Activated CD4-positive, alpha-beta T cell treated with anti-CD3 and anti-CD28 coated beads for 48 hours (primary cell): ENCODE data around the gene LGALS4.
"Not testable (repeated sequence)": the region's sequence is repeated elsewhere in the genome, so short reads cannot be mapped to it uniquely, and the experiment has no call there.

Source experiments
- DNase-seq: peaks from one replicate; pipeline ENCODE4 v3.0.0-alpha.2; 2020

LGALS4 gene

DNA sequence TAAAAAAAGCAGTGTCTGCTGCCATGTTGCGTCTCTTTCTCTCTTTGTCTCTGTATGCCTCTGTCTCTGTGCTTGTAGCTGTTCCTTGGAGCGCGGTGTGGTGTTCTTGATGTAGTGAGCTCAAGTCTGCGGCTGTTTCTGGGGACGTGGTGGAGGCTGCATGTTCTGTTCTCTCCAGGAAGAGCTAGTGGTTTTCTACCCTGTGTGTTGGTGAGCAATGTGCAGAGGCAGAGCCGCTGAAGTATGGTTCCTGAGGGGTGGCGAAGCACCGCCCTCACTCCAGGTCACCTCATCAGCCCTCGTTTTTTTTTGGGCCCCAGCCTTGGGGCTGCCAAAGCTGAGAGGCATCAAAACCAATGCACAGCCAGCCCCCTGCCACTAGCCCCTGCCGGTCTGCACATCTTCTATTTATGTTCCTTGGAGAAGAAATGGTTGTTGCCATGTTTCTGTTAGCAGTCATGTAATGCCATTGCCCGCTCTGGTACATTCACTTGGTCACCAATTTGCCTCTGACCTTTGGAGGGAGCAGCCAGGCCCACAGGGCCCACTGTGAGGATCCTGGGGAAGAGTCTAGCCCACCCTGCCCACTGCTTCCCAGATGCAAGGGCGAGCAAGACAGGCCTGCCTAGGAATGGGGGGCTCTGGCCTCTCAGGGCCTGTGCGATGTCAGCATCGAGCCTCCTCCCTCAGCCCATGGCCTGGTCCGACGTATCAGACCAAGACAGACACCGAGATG is 29.9 kb upstream of the LGALS4 start:
- peak; percentile 71 for DNase-seq

DNA sequence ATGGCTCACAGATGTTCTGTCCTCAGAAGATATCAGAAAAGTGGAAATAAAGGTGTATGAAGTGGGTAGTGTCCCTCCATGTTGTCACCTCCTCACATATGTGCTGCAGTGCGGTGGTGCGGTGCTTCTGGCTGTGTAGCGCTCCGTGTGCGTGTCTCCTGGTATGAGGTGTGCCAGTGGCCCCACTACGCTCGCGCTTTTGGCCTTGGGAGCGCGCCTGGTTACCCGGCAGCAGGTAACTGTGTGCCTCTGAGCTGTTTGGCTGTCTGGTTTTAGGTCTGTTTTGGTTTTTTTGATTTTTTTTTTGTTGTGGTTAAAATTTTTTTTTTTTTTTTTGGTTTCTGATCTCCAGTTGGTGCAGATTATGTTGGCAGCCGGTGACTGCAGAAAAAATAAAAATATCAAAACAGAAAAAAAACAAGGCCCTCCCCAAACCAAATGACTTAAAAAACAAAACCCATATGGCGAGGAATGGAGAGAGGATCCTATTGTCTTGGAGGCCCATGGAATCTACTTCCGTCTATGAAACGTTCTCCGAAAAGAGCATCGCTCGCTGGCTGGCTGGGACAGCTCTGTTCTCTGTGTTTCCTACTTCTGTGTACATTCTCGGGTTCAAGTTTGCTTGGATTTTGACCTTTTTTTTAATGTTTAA is 29.2 kb upstream of the LGALS4 start:
- DNase-seq: peak; percentile 44

DNA sequence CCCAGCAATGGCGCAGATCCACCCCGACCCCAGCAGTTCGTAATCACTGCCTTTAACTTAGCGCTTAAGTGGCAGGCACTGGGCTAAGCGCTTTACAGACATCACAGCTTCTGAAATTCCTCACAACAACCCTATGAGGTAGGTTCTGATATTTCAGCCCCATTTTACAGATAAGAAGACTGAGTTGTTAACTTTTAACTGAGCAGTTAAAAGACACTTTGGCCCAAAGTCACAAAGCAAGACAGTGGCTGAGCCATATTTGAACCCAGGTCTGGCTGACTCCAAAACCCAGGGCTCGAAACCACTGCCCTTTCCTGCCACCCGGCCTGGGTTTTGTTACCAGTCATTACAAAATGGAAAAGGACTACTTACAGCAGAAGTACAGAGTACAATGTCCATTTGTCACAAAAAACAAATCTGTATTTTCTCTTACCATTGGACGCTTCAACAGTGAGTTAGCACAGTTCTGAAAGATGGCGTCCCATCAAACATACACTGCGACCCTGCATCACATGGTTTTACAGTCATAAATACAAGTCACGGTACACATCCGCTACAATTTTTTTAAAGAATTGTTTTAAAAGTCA is 28.5 kb upstream of the LGALS4 start:
- no peak for DNase-seq

DNA sequence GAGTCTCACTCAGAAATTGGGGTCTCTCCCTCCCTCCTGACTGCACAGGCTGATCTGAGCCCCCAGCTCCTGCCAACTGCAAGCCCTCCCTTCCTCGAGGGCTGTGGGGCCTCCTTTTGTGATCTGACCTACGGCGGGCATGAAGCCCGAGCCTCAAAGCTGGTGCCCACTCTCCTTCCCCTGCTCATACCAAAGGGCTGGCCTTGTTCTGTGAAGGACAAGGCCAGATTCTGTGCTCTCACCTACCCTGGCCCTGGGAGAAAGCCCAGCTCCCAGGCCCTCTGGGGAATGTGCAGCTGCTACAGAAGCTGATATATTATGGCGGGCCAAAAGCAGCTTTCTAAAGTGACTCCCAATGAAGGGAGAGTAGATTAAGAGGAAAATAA is 27.8 kb upstream of the LGALS4 start:
- no peak for DNase-seq

DNA sequence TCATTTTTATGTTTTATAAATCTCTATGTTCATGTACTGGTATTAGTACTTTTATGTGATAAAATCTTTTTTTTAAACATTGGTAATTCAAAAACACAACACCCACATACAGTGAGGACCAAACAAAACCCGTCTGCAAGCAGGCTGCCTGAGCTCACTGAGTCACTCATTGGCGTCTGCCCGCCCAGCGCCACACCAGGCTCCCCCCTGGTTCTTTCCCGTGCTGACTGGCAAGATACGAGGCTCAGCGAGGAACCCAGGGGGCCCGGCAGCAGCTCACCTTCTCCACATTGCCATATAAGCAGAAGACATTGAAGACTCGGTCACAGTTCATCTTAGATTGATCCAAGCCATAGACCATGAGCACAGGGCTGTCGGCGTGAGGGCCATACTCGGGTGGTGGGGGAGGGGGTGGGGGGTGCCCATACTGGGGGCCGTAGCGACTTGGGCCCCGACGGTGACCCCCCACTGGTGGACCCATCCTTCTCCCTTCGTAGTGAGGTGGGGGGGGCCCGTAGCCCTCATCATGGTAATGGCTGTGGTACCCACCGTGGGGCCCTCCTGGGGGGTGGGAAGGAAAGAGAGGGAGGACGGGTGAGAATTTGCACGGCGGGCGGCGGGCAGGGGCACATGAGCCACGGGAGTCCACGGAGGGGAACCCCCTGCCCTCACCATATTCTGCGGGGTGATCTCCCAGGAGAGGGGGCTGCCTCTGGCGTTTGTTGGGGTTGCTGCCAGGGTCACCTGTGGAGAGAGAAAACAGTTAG is 27.3 kb upstream of the LGALS4 start:
- peak; percentile 47 for DNase-seq

DNA sequence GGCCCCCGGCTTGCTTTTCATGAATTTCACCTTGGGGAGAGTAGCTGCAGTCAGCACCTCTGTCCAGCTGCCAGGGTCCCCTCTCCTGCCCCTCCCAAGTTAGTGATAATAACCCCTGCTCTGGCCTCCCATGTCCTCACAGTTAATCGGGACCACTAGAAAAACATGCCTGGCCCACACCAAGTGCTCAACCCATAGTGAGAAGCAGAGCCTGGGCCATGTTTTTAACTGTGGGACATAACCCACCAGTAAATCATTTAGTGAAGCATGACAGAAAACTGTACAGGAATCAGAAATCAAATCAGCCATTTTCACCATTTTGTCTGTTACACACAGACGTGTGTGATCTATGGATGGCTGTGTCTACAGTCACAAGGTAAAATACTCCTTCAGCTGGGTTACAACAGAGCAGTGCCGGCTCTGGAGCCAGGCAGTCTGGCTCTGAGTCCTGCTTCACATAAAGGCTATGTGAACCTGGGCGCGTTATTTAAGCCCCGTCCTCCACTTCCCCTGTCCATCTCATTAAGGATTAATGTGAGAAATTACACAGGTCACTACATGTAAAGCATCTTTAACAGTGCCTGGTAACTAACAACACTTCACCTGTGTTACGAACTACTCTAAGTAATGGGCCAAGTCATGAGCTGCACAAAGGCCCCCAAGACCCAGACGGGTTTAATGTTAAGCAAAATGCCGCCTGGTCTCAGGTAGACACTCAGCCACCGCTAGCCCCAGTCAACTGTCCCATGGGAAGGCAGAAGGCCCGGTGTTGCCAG is 26.4 kb upstream of the LGALS4 start:
- DNase-seq: no peak

DNA sequence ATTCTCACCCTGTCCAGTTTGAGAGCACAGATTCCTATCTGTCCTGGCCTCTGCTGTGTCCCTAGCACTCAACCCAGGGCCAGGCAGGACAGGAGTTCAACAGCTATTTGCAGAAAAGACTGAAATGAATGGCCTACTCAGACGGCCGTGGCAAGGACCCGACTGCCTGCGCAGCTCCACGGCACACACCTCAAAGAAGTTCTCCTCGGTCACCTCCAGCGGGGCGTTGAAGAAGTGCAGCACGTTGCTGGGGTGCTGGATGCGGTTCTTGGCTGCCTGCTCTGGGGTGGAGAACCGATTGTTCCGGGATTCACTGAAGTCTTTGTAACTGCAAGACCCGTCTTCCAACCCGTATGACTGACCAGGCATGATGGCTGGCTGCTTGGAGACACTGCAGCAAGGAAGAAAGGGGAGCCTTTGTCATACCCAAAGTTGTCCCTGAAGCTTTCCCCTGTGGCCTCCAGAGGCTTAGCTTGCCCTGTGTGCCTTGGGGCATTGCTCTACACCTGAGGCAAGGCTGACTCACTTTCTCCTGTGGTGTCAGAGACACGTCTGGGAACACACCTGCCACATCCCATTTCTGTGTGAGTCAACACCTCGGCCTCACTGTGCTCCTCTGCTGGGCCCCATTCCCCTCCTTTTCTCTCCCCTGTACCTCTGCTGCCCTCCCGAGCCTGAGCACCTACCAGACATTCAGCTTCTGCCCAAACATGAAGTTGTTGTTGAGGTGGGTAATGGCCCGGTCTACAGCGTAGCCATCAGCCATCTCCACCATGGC is 25.7 kb upstream of the LGALS4 start:
- DNase-seq: peak; percentile 80

DNA sequence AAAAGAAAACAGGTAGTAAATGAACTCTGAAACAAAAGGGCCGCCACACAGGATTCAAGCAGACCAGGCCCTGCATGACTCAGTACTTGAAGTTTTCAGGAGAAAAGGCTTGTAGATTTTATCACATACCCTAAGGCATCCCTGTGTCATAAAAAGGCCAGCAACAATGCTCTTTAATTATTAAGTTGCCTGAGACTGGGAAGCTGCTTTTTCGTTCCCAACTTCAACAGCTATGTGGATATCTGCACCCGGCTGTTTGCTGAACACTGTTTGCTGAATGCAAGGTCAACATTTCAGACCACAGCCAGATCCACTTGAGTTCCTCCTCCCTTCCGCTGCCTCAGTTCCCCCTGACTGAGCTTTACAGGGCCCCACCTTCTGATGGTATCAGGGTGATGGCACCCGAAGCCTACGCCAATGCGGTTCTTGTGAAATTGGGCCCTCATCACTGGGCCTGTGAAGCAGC is 24.9 kb upstream of the LGALS4 start:
- DNase-seq: no peak

DNA sequence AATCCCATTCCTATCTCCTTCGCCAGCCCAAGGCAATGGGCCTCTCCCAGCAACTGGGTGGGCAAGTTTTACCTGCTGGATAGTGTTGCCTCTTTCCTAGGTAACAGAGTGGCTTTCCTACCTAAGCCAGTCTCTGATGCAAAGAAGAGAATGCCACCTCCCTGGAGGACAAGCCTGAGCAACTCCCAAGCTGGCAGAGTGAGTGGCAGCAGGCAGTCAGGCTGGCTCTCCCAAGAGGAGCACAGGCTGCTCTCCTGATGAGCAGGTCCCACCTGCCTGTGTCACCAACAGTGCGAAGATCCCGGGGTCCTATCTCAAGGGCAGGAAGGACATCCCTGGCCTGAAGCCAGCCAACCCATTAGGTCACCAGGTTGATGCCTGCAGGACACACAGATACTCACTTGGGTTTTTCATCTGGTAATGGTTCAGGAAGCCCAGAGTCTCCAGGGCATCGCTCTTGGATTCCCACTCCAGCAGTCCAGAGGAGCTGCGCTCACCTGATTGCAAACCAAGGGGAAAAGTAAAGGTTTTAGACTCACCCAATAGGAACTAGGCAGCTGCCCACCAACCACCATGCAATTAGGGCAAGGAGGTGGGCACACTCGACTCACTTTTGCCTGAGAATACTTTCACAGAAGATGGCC is 24.4 kb upstream of the LGALS4 start:
- DNase-seq: no peak

DNA sequence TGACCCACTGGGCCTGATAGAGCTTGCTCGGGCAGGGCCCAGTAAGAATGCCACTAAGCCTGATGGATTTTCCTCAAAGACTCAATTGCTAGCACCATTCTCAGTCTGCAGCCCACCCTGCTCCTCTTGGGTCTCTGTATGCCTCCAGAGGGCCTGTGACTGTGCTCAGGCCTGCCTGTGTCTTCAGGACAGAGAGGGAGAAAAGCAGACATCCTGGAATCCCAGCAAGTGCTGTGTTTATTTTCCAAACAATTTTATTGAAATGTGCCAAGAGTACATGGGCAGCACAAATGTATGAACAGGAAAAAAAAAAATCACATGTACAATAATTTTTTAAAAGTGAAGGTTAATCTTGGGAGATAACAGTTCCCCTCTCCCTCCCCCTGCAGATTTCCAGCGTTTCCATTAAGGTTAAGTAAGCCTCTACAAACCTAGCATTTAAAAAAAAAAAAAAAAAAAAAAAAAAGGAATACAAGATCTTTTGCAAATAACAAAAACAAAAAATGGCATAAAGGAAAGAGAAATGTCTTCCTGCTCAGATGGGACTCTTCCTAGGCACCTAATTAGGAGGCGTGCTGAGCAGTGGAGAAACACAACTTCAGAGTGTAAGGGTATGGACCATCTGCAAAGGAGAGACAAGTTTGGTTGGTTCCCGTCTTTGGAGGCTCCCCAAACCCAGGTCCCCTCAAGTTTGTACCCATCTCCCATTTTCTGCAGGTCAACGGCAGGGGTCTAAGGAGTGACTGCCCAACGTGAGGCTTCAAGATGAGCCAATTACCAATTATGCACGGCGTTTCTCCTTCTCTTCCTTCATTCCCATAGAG is 23.6 kb upstream of the LGALS4 start:
- DNase-seq: no peak

DNA sequence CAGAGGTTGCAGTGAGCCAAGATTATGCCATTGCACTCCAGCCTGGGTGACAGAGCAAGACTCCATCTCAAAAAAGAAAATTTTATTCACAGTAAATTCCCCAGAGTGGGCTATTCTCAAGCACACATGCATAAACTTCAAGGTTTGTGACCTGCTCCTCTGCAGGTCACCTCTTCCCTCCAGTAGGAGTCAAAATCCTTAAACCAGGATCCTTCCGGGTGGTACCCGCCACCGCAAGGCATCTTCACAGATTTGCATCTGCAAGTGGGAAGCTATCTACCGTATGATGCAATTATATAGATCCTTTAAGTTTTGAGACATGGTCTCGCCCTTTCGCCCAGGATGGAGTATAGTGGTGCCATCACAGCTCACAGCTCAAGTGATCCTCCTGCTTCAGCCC is 21.8 kb upstream of the LGALS4 start:
- DNase-seq: no peak

DNA sequence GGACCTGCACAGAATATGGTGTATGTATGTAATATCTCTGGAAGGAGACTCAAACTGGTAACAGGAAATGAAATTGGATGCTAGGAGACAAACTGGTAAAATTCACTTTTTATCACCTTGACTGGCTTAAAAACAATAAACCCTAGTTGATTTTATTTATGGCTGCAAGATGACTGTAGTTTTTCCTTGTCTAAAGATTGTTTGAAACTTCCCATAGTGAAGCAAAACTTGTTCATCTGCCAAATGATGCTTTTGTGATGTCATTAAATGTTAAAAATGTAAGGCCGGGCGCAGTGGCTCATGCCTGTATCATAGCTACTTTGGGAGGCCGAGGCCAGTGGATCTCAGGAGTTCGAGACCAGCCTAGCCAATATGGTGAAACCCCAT is 21.4 kb upstream of the LGALS4 start:
- DNase-seq: no peak

DNA sequence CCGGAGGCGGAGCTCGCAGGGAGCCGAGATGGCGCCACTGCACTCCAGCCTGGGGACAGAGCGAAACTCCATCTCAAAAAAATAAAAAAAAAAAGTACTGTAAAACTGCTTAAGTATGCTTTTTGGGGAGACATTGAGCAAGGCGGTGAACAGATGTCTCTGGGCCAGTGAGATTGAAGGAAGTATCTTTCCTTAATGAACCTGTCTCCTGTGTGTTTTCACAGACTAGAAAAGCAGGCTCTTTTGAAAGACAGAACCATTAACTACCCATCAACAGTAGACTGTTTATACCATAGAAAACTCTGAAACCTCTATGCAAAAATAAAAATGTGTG is 20.3 kb upstream of the LGALS4 start:
- DNase-seq: no peak

DNA sequence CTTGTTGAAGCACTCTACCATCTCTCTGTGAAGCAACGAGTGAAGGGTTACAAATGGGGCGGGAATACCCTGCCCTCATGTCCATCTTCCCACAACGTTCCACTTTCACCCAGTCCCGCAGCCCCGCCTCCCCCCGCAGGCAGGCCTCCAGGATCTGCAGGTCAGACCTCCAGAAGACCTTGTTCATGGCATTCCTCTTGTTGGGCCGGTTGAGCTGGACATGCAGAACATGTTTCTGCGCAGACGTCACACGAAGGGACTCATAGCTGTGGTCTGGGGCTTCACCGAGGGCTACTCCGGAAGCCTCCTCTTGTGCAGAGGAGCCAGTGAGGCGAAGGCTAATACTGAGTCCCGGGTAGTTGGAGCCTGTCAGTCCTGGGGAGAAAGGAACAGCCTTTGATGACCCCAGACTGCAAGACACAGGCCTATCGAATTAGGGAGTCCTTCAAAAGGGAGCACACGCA is 18.4 kb upstream of the LGALS4 start:
- DNase-seq: peak; percentile 36

DNA sequence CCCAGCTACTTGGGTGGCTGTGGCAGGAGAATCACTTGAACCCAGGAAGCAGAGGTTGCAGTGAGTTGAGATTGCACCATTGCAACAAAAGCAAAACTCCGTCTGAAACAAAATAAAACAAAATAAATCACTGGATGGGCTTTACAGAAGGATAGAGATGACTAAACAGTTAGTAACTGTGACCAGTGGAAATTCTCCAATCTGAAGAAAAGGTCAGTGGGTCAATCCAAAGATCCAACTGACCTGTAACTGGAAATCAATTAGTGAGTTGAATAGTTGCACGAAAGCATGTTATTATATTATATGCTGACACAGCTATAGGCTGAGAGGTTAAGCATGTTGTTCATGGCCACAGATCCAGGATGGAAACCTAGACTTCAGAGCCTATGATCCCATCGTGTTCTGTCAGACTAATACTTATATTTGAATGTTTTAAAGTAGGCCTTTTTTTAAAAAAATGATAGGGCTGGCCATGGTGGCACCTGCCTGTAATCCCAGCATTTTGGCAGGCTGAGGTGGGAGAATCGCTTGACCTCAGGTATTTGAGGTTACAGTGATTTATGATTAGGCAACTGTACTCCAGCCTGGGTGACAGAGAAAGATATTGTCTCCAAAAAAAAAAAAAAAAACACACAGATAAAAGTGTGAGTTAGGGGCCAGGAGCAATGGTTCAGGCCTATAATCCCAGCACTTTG is 17.4 kb upstream of the LGALS4 start:
- DNase-seq: no peak

DNA sequence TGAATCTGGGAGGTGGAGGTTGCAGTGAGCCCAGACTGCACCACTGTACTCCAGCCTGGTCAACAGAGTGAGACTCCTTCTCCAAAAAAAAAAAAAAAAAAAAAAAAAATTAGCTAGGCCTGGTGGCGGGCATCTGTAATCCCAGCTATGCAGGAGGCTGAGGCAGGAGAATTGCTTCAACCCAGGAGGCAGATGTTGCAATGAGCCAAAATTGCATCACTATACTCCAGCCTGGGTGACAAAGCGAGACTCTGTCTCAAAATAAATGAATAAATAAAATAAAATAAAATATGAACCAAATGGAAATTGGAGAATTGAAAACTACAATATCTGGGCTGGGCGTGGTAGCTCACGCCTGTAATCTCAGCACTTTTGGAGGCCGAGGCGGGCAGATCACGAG is 16.5 kb upstream of the LGALS4 start:
- DNase-seq: not testable (repeated sequence)

DNA sequence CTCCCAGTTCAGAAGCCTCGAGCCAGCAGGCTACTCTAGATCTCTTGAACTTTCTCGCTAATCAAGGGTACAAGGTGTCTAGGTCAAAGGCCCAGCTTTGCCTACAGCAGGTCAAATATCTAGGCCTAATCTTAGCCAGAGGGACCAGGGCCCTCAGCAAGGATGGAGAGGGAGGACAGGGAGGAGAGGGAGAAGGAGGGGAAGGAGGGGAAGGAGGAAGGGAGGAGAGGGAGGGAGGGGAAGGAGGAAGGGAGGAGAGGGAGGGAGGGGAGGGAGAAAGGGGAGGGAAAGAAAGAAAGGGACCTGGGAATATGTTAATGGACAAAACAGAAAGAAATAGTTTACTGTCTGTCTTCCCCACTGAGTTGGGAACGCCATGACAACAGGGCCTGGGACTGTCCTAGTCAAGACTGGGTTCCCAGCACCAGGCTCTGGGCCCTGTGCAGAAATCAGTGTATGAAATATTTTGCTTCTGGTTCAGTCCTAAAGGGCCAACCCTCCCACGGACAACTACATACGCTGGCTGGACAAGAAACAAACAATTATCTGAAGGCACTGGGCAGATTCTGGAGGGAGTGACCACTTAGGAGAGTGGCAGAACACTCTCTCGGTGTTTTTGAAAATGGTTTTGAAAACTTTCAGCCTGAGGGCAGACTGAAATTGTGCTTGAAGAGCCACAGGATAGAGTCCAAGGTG is 14.3 kb upstream of the LGALS4 start:
- DNase-seq: no peak

DNA sequence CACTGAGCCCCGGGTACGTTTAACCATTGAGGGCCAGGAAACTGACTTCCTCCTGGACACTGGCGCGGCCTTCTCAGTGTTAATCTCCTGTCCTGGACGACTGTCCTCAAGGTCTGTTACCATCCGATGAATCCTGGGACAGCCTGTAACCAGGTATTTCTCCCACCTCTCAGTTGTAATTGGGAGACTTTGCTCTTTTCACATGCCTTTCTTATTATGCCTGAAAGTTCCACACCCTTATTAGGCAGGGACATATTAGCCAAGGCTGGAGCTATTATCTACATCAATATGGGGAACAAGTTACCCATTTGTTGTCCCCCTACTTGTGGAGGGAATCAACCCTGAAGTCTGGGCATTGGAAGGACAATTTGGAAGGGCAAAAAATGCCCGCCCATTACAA is 13.2 kb upstream of the LGALS4 start:
- not testable (repeated sequence) for DNase-seq

DNA sequence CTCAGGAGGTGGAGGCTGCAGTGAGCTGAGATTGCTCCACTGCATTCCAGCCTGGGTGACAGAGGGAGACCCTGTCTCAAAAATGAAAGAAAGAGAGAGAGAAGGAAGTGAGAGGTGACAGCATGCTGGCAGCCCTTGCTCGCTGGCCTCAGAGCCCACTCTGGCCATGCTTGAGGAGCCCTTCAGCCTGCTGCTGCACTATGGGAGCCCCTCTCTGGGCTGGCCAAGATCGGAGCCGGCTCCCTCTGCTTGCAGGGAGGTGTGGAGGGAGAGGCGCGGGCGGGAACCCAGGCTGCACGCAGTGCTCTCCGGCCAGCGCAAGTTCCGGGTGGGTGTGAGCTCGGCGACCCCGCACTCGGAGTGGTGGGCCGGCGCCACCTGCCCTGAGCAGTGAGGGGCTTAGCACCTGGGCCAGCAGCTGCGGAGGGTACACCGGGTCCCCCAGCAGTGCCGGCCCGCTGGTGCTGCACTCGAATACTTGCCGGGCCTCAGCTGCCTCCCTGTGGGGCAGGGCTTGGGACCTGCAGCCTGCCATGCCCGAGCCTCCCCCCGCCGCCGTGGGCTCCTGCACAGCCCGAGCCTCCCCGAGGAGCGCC is 8.6 kb upstream of the LGALS4 start:
- not testable (repeated sequence) for DNase-seq
